SK-N-SH (cell line): ENCODE results near the gene ZNF587B. TPM values are rescaled to one million over a fixed set of nuclear protein-coding genes. Genes with fewer than 3 reads are reported as not detected.
A peak's percentile ranks its signal among the peaks of the same experiment; 100 is the strongest.

ENCODE experiments used
- CTCF ChIA-PET: fragments of 300-600, 350-600 bp; formaldehyde crosslinking; extraction: SDS; loops from one replicate; lab custom pipeline; 2021; lab: Yijun Ruan, JAX
- POLR2A ChIA-PET: fragments of 350-600 bp; sonication (Branson Sonifier 250); formaldehyde crosslinking; extraction: SDS; loops from one replicate; lab custom pipeline; 2020; ENCODE audit warnings: antibody characterized with exemption, inconsistent platforms; lab: Yijun Ruan, JAX
- DNase-seq: peaks from one replicate; pipeline ENCODE4 v3.0.0; 2012
- H2AFZ ChIP-seq: fragments of 200-600 bp; sonication (generic); 2 replicates; pipeline ENCODE4 v1.8.1; 2016; ENCODE audit warnings: antibody characterized with exemption, mild to moderate bottlenecking, low read depth
- H3F3A ChIP-seq: fragments of 200-600 bp; sonication (generic); replicated peaks from 2 replicates; pipeline ENCODE3; 2016; ENCODE audit warnings: antibody characterized with exemption, mild to moderate bottlenecking; ENCODE audit not compliant: insufficient read depth
- H3K27ac ChIP-seq, 2 experiments: fragments of 200-500 bp in 1 of 2; fragments of 200-600 bp in 1 of 2; sonication (Bioruptor generic) in 1 of 2; sonication (generic), shearing (Covaris generic) in 1 of 2; 2 replicates each; pipeline versions ENCODE4 v1.5.1 to v1.6.1; 2014 to 2016; ENCODE audit warnings: low read depth in 2 of 2, inconsistent platforms in 1 of 2, low read length in 1 of 2, mild to moderate bottlenecking in 1 of 2, mixed read lengths in 1 of 2
- H3K27me3 ChIP-seq: fragments of 200-600 bp; sonication (generic), shearing (Covaris generic); 2 replicates; pipeline ENCODE4 v1.6.1; 2016; ENCODE audit warnings: mixed run types; ENCODE audit not compliant: insufficient read depth
- H3K36me3 ChIP-seq, 2 experiments: fragments of 200-500 bp in 1 of 2; fragments of 200-600 bp in 1 of 2; sonication (Bioruptor generic) in 1 of 2; sonication (generic) in 1 of 2; replicated peaks in 1 of 2; 2 replicates each; pipeline versions ENCODE3 to v1.5.1; 2014 to 2016; ENCODE audit warnings: low read length in 1 of 2, mild to moderate bottlenecking in 1 of 2; ENCODE audit not compliant: insufficient read depth in 2 of 2, control insufficient read depth in 1 of 2
- H3K4me1 ChIP-seq, 2 experiments: fragments of 200-500 bp in 1 of 2; fragments of 200-600 bp in 1 of 2; sonication (Bioruptor generic) in 1 of 2; sonication (generic), shearing (Covaris generic) in 1 of 2; 2 replicates each; pipeline versions ENCODE4 v1.5.1 to v1.6.1; 2014 to 2016; ENCODE audit warnings: low read depth in 1 of 2, low read length in 1 of 2, mixed run types in 1 of 2; ENCODE audit not compliant: insufficient read depth in 2 of 2, control insufficient read depth in 1 of 2
- H3K4me2 ChIP-seq: fragments of 200-600 bp; sonication (generic), shearing (Covaris generic); 2 replicates; pipeline ENCODE4 v1.6.1; 2017; ENCODE audit warnings: mixed run types
- H3K4me3 ChIP-seq, 2 experiments: fragments of 200-500 bp in 1 of 2; fragments of 200-600 bp in 1 of 2; sonication (Bioruptor generic) in 1 of 2; sonication (generic), shearing (Covaris generic) in 1 of 2; 2 replicates each; pipeline versions ENCODE4 v1.5.1 to v1.8.1; 2014 to 2016; ENCODE audit warnings: low read depth in 2 of 2, inconsistent platforms in 1 of 2, low read length in 1 of 2, mild to moderate bottlenecking in 1 of 2, mixed read lengths in 1 of 2, moderate library complexity in 1 of 2
- H3K79me2 ChIP-seq: fragments of 200-600 bp; sonication (generic); 2 replicates; pipeline ENCODE4 v1.8.1; 2017; ENCODE audit warnings: mild to moderate bottlenecking; ENCODE audit not compliant: insufficient read depth
- H3K9ac ChIP-seq: fragments of 200-600 bp; sonication (generic); 2 replicates; pipeline ENCODE4 v1.6.1; 2017; ENCODE audit warnings: mixed run types
- H3K9me2 ChIP-seq: fragments of 200-600 bp; sonication (generic); 2 replicates; pipeline ENCODE4 v1.6.1; 2017; ENCODE audit warnings: mixed run types
- H3K9me3 ChIP-seq: fragments of 200-600 bp; sonication (generic); 2 replicates; pipeline ENCODE4 v1.6.1; 2017; ENCODE audit warnings: mixed run types, mild to moderate bottlenecking, moderate library complexity
- H4K20me1 ChIP-seq: fragments of 200-600 bp; sonication (generic); 2 replicates; pipeline ENCODE4 v1.6.1; 2017; ENCODE audit warnings: mild to moderate bottlenecking, mixed run types; ENCODE audit not compliant: insufficient read depth
- CHD2 ChIP-seq: fragments of 150-350 bp; IDR thresholded peaks from 2 replicates; pipeline ENCODE4 v1.6.1; 2018; ENCODE audit warnings: low read length; ENCODE audit not compliant: partially characterized antibody
- CTCF ChIP-seq: fragments of 200-600 bp; sonication (generic); IDR thresholded peaks from 2 replicates; pipeline ENCODE4 v1.6.1; 2017; ENCODE audit warnings: antibody characterized with exemption, mild to moderate bottlenecking, moderate library complexity
- ELF1 ChIP-seq: IDR thresholded peaks from 2 replicates; pipeline ENCODE4 v1.4.0; 2012
- EP300 ChIP-seq, 2 experiments: IDR thresholded peaks; 2 replicates each; pipeline versions ENCODE4 v1.4.0 to v1.6.1; 2012; ENCODE audit warnings: borderline replicate concordance in 1 of 2, low read depth in 1 of 2, low read length in 1 of 2
- FOXM1 ChIP-seq: IDR thresholded peaks from 2 replicates; pipeline ENCODE4 v1.4.0; 2012; ENCODE audit warnings: low read depth, mild to moderate bottlenecking
- GABPA ChIP-seq: IDR thresholded peaks from 2 replicates; pipeline ENCODE4 v1.4.0; 2012; ENCODE audit warnings: low read depth, mild to moderate bottlenecking
- GATA2 ChIP-seq: sonication (generic); formaldehyde crosslinking; IDR thresholded peaks from 2 replicates; pipeline ENCODE4 v1.5.0; 2020; ENCODE audit warnings: mild to moderate bottlenecking, missing genetic modification reagents
- IRF3 ChIP-seq: fragments of 150-350 bp; IDR thresholded peaks from 2 replicates; pipeline ENCODE4 v1.6.1; 2016; ENCODE audit warnings: mild to moderate bottlenecking, low read depth, low read length
- JUND ChIP-seq: IDR thresholded peaks from 2 replicates; pipeline ENCODE4 v1.4.0; 2012
- NFIC ChIP-seq: IDR thresholded peaks from 2 replicates; pipeline ENCODE4 v1.4.0; 2012; ENCODE audit warnings: borderline replicate concordance
- PBX3 ChIP-seq: IDR thresholded peaks from 2 replicates; pipeline ENCODE4; 2012
- POLR2AphosphoS5 ChIP-seq: IDR thresholded peaks from 2 replicates; pipeline ENCODE4 v1.6.1; 2012; ENCODE audit warnings: low read depth, low read length
- RAD21 ChIP-seq: IDR thresholded peaks from 2 replicates; pipeline ENCODE4 v1.6.1; 2012; ENCODE audit warnings: mild to moderate bottlenecking, low read length
- REST ChIP-seq: IDR thresholded peaks from 2 replicates; pipeline ENCODE4 v1.6.1; 2012; ENCODE audit warnings: mild to moderate bottlenecking, low read depth, low read length, moderate library complexity
- SIN3A ChIP-seq: IDR thresholded peaks from 2 replicates; pipeline ENCODE4 v1.6.1; 2012; ENCODE audit warnings: low read depth, mild to moderate bottlenecking, low read length, moderate library complexity, borderline replicate concordance
- SMC3 ChIP-seq: IDR thresholded peaks from 2 replicates; pipeline ENCODE4 v1.6.1; 2012; ENCODE audit warnings: low read depth, low read length, improper control_type of control experiment
- TAF1 ChIP-seq: IDR thresholded peaks from 2 replicates; pipeline ENCODE4 v1.6.1; 2012; ENCODE audit warnings: low read depth, mild to moderate bottlenecking, low read length, moderate library complexity, borderline replicate concordance
- TEAD4 ChIP-seq: IDR thresholded peaks from 2 replicates; pipeline ENCODE4 v1.4.0; 2012; ENCODE audit warnings: mild to moderate bottlenecking, borderline replicate concordance; ENCODE audit not compliant: insufficient read depth
- USF1 ChIP-seq: IDR thresholded peaks from 2 replicates; pipeline ENCODE4 v1.4.0; 2012; ENCODE audit warnings: low read depth, borderline replicate concordance
- YY1 ChIP-seq: IDR thresholded peaks from 2 replicates; pipeline ENCODE4 v1.4.0; 2012; ENCODE audit warnings: low read depth, mild to moderate bottlenecking
- WGBS: methylation state at CpG from one replicate; pipeline ENCODE4 v1.1.6; 2017; ENCODE audit warnings: low lambda C conversion rate; 5-methylcytosine and 5-hydroxymethylcytosine counted together
- polyA plus RNA-seq, 3 experiments: library from polyadenylated mRNA; depleted of rRNA; stranded (reverse); fragments of >200 nt; gene quantifications; 2 replicates each; pipeline ENCODE4 v1.2.3, GENCODE V29; 2012

Gene ZNF587B
- polyA plus RNA-seq, 1 of the 3 experiments (the other 2 are of a cell fraction): 2.4 TPM

- TF ChIP-seq USF1 (no peak), SIN3A (no peak)
These were observed 16.1 kb upstream of the ZNF587B start (continued) for GRCh38 chr19:57813919-57814504.

GRCh38 chr19:57814505-57815246, 15.4 kb upstream of the ZNF587B start, which contains the start of gene ZNF552:
TSS of gene ZNF552 (minus strand) at chr19:57814913. CDS start at chr19:57814743, 170 bp downstream.
- H4K20me1 ChIP-seq: no peaks in the 10 kb centered on the region
- WGBS: 2% methylated on average over 27 of the region's 50 CpGs
- H3K27ac ChIP-seq: peak within 1 kb of the TSS; percentile 49 to 67; a peak in 3 of 4 replicates
- peak within 1 kb of the TSS; percentile 75 for H3K9ac ChIP-seq
- no peaks in the 10 kb centered on the region for H3K9me2 ChIP-seq
- peaks cover 22% of the 10 kb centered on the region for H3K79me2 ChIP-seq
- no peaks in the 10 kb centered on the region for H3F3A ChIP-seq
- H3K4me3 ChIP-seq: peak within 1 kb of the TSS; percentile 82 to 90
- H3K4me2 ChIP-seq: peak within 1 kb of the TSS; percentile 78
- peaks cover 5% of the 10 kb centered on the region in 2 experiments for H3K36me3 ChIP-seq
- DNase-seq: peak; percentile 86
- CTCF ChIA-PET: interaction anchor here (1.2 to 1.6 kb wide), 2 partner anchors 13 to 102 kb away, joined by 3 to 4 read pairs; partner anchors contain the start of gene ZNF417
- no peaks in the 10 kb centered on the region for H3K9me3 ChIP-seq
- POLR2A ChIA-PET: interaction anchor here (0.9 to 1.4 kb wide), 5 partner anchors 11 to 244 kb away, joined by 3 to 6 read pairs (median 3); partner anchors contain the start of genes ZNF135, ZNF211, ZNF417 and ZNF587
- H3K27me3 ChIP-seq: no peaks in the 10 kb centered on the region
- H2AFZ ChIP-seq: peak within 1 kb of the TSS; percentile 81
- H3K4me1 ChIP-seq: peaks cover 0 to 7% of the 10 kb centered on the region in 2 experiments; a peak in 1 of 4 replicates
- TF ChIP-seq EP300 (IDR thresholded peaks at IDR 0.05; ENCODE audit: borderline replicate concordance in 1 of 2, low read depth in 1 of 2, low read length in 1 of 2) (no peak), YY1 (peak; percentile 69; the same call in 1 of the 2 replicates), NFIC (no peak), RAD21 (no peak), FOXM1 (no peak), GABPA (peak; percentile 84), TAF1 (peak; percentile 68; the same call in 1 of the 2 replicates), GATA2 (CRISPR knock-in tag) (no peak), JUND (no peak), SMC3 (no peak), REST (no peak), CTCF (0 out of 2 replicates have a peak, but pooled peaks have one; percentile 9), PBX3 (peak; percentile 99), TEAD4 (no peak), POLR2AphosphoS5 (peak; percentile 91), CHD2 (peak; percentile 85), USF1 (no peak), ELF1 (peak; percentile 93), IRF3 (peak; percentile 57; the same call in 1 of the 2 replicates)
